OCI-LY3 (cell line): Measurements from ENCODE around the gene SPEF2.

Experiments
- CTCF ChIP-seq: fragments of 200-600, 300-600 bp; sonication (generic); IDR thresholded peaks from 2 replicates; pipeline ENCODE4 v1.5.1; 2014; ENCODE audit warnings: antibody characterized with exemption, low read length, low read depth
- EZH2phosphoT487 ChIP-seq: fragments of 200-600 bp; shearing (Covaris generic); IDR thresholded peaks from 2 replicates; pipeline ENCODE4 v1.6.1; 2018; ENCODE audit warnings: antibody characterized with exemption, mixed run types, low read depth

GRCh38 chr5:35794684-35795375 is 177.2 kb downstream of the SPEF2 start:
- TF ChIP-seq CTCF (no peak), EZH2phosphoT487 (no peak)
